NT2/D1 (cell line): ENCODE results near the gene CACNA1D.

Experiments used
- DNase-seq: peaks from one replicate; pipeline ENCODE4 v3.0.0-alpha.2; 2011; ENCODE audit warnings: low read depth, low spot score
- H3K27me3 ChIP-seq: 2 replicates; pipeline ENCODE4 v1.6.0; 2011; ENCODE audit warnings: mild to moderate bottlenecking; ENCODE audit not compliant: insufficient read length, insufficient read depth
- H3K36me3 ChIP-seq: 2 replicates; pipeline ENCODE4 v1.6.1; 2011; ENCODE audit warnings: mild to moderate bottlenecking, low read length, mixed read lengths; ENCODE audit not compliant: insufficient read depth, insufficient read length
- H3K4me1 ChIP-seq: 2 replicates; pipeline ENCODE4 v1.5.1; 2011; ENCODE audit not compliant: insufficient read depth, insufficient read length
- H3K4me3 ChIP-seq: 2 replicates; pipeline ENCODE4 v1.5.1; 2011; ENCODE audit warnings: low read depth; ENCODE audit not compliant: insufficient read length
- H3K9ac ChIP-seq: 2 replicates; pipeline ENCODE4 v1.6.0; 2011; ENCODE audit warnings: low read depth; ENCODE audit not compliant: insufficient read length
- H3K9me3 ChIP-seq: 2 replicates; pipeline ENCODE4 v1.5.1; 2011; ENCODE audit warnings: mild to moderate bottlenecking, low read length; ENCODE audit not compliant: insufficient read depth
- SUZ12 ChIP-seq: IDR thresholded peaks from 2 replicates; pipeline ENCODE4 v1.6.1; 2011; ENCODE audit not compliant: insufficient read length, insufficient read depth; ENCODE audit errors: extremely low read depth
- YY1 ChIP-seq: IDR thresholded peaks from 2 replicates; pipeline ENCODE4 v1.6.1; 2011; ENCODE audit not compliant: insufficient read length, insufficient read depth
- ZNF274 ChIP-seq: IDR thresholded peaks from 2 replicates; pipeline ENCODE4 v1.6.1; 2011; ENCODE audit warnings: mild to moderate bottlenecking, low read depth, low read length

CACNA1D gene

DNA sequence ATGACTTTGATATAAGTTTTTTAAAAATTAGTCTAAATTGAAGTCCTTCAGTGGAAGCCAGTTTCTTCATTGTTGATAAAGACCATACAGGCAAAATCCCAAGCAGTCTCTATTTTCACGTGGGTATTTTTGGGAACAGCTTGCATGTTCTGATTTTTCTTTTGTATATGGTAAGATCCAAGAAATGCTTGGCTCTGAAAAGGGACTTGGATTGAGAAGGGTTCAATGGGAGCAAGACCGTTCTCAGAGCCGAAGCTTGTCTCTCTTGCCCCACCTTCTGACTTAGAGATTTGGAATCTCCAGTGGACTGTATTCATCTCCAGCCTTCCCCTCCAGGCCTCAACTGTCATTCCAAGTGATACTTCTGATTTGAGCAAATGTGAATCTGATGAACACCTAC is 176.3 kb downstream of the CACNA1D start:
- H3K4me1 ChIP-seq = no peaks in the 10 kb centered on the region

DNA sequence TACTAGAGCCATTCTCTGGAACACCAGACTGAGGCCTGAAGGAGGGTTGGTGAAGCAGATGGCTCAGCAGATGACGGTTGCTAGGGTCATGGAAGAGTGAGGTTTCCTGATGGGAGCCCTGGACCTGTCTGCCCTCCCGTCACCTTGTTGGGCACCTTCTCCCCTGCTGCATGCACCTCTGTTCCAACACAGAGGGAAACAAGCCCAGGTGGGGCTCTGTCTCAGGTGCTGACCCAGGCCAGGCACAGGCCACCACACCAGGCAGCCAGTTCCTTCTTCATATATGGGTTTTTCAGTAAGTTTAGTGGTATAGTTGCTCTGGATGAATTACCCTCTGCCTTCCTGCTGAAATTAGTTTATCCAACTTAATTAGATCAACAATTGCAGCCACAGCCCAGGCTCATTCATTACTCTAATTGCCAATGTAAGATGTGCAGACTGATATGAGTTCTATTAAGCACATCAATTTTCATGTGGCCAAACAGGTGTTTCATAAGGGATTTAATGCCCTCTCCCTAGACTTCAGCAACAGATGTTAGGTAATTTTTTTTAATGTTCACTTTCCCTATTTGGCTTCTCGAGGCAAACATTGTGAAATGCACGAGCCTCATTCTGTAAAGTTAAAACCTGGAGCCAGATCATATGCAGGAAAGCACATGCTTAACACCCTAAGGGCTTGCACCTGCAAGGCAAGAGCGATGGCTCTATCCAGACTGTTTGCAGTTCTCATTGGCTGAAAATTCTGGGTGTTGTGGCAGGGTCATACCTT is 177.0 kb downstream of the CACNA1D start:
- DNase-seq = no peak
- TF ChIP-seq ZNF274 (no peak), SUZ12 (no peak), YY1 (no peak)
- Histone ChIP-seq H3K9ac (no peak overlapping the region), H3K9me3 (no peaks in the 10 kb centered on the region), H3K27me3 (no peaks in the 10 kb centered on the region), H3K4me3 (no peak overlapping the region), H3K36me3 (no peaks in the 10 kb centered on the region), H3K4me1 (no peaks in the 10 kb centered on the region)

More for the DNA sequence above, 176.3 kb downstream of the CACNA1D start:
- H3K36me3 ChIP-seq = no peaks in the 10 kb centered on the region
- H3K9ac ChIP-seq = no peak overlapping the region
- H3K27me3 ChIP-seq = no peaks in the 10 kb centered on the region
- no peak overlapping the region for H3K4me3 ChIP-seq
- TF ChIP-seq YY1 (no peak), SUZ12 (no peak), ZNF274 (no peak)
- H3K9me3 ChIP-seq = no peaks in the 10 kb centered on the region
- DNase-seq = no peak

DNA sequence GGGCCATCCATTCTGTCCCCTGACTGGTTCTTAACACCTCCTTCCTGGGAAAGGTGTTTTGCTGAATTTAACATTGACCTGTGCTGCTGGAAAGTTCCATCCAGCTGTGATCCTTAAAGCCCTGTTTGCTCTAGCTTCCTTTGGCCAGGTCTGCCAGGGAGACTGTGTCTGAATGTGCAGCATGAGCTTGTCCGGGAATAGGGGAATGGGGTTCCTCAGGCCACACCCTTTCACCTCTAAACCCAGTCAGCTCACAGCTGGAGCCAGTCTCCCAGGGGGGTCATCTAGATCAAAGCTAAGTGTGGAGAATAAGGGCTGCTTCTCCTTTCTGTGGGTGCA is 177.5 kb downstream of the CACNA1D start:
- Histone ChIP-seq H3K4me3 (no peak overlapping the region), H3K27me3 (no peaks in the 10 kb centered on the region), H3K9me3 (no peaks in the 10 kb centered on the region), H3K9ac (no peak overlapping the region), H3K4me1 (no peaks in the 10 kb centered on the region), H3K36me3 (no peaks in the 10 kb centered on the region)
- TF ChIP-seq ZNF274 = no peak
- TF ChIP-seq YY1 = no peak
- TF ChIP-seq SUZ12 = no peak
- no peak for DNase-seq

GRCh38 chr3:53672981-53673380 is 178.6 kb downstream of the CACNA1D start:
- Histone ChIP-seq H3K4me1 (no peaks in the 10 kb centered on the region), H3K27me3 (no peaks in the 10 kb centered on the region)
- TF ChIP-seq SUZ12 = no peak
- no peak for TF ChIP-seq ZNF274
- no peak for TF ChIP-seq YY1

GRCh38 chr3:53673722-53674350 is 179.4 kb downstream of the CACNA1D start:
- no peak for TF ChIP-seq SUZ12
- no peak for TF ChIP-seq ZNF274
- TF ChIP-seq YY1 = no peak
- Histone ChIP-seq H3K4me3 (no peak overlapping the region), H3K9me3 (no peaks in the 10 kb centered on the region), H3K9ac (no peak overlapping the region), H3K36me3 (no peaks in the 10 kb centered on the region), H3K27me3 (no peaks in the 10 kb centered on the region), H3K4me1 (no peaks in the 10 kb centered on the region)
- DNase-seq = no peak

More at GRCh38 chr3:53672981-53673380, 178.6 kb downstream of the CACNA1D start:
- no peak overlapping the region for H3K9ac ChIP-seq
- no peak overlapping the region for H3K4me3 ChIP-seq
- H3K36me3 ChIP-seq = no peaks in the 10 kb centered on the region
- H3K9me3 ChIP-seq = no peaks in the 10 kb centered on the region
- DNase-seq = no peak

DNA sequence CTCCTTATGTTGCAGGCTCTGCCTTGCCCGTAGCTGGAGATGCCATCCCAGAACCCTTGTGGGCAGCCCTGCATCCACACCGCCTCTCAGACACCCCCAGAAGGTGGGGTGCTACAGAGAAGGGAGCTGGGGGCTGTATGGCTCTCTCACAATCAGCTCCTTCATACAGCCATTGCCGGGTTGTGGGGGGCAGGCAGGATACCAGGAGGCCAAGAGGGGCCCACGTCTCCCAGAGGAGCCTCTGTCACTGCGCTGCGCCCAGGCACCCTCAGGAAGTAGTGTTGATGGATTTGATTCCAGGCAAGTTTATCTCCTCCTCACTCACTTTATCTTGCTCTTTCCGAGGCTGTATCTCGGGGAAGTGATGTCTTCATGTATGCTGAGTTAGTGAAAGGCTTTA is 180.2 kb downstream of the CACNA1D start:
- Histone ChIP-seq H3K9ac (no peak overlapping the region), H3K27me3 (no peaks in the 10 kb centered on the region), H3K9me3 (no peaks in the 10 kb centered on the region), H3K4me1 (no peaks in the 10 kb centered on the region), H3K36me3 (no peaks in the 10 kb centered on the region), H3K4me3 (no peak overlapping the region)
- no peak for TF ChIP-seq YY1
- no peak for TF ChIP-seq ZNF274
- no peak for TF ChIP-seq SUZ12
- DNase-seq = no peak

GRCh38 chr3:53675022-53675697 is 180.7 kb downstream of the CACNA1D start:
- Histone ChIP-seq H3K36me3 (no peaks in the 10 kb centered on the region), H3K9me3 (no peaks in the 10 kb centered on the region), H3K27me3 (no peaks in the 10 kb centered on the region), H3K4me1 (no peaks in the 10 kb centered on the region), H3K4me3 (no peak overlapping the region), H3K9ac (no peak overlapping the region)
- TF ChIP-seq SUZ12 = no peak
- no peak for TF ChIP-seq YY1
- TF ChIP-seq ZNF274 = no peak
- DNase-seq = no peak
